Measurements from ENCODE around the gene ABCA3. TPM values are rescaled to one million over a fixed set of nuclear protein-coding genes. Genes with fewer than 3 reads are reported as not detected.

Gene ABCA3
- total and polyA plus RNA-seq, 2 of the 8 experiments (the other 6 are each of a cell fraction or from before 2014, with no cell fraction given) = 5.7 to 7.9 TPM

- TF ChIP-seq CHD7 (IDR thresholded peaks at IDR 0.05; ENCODE audit: insufficient replicate concordance, low read length) = no peak
- TF ChIP-seq MAX (IDR thresholded peaks at IDR 0.05) = no peak
- no peak for TF ChIP-seq YY1 (IDR thresholded peaks at IDR 0.05; ENCODE audit: low read depth, low read length)
- TF ChIP-seq JUND (IDR thresholded peaks at IDR 0.05; ENCODE audit: low read length) = no peak
- no peak for TF ChIP-seq SIN3A (conservative IDR thresholded peaks at IDR 0.05 in 1 of 2, IDR thresholded peaks at IDR 0.05 in 1 of 2; ENCODE audit: low read depth in 1 of 2, low read length in 2 of 2)
- TF ChIP-seq GABPA (IDR thresholded peaks at IDR 0.05; ENCODE audit: borderline replicate concordance, insufficient read depth, low read length) = no peak
Observed at GRCh38 chr16:2341456-2342447, 1.2 kb upstream of the ABCA3 start (continued).

All from H1 (cell line).